ENCODE measurements around the gene TMEM17. TPM values are rescaled to one million over a fixed set of nuclear protein-coding genes. Genes with fewer than 3 reads are reported as not detected.
A peak's percentile ranks its signal among the peaks of the same experiment; 100 is the strongest.

Gene TMEM17
- polyA plus RNA-seq, 2 of the 4 experiments (the other 2 are of a cell fraction), result 5.2 to 10.2 TPM

DNA sequence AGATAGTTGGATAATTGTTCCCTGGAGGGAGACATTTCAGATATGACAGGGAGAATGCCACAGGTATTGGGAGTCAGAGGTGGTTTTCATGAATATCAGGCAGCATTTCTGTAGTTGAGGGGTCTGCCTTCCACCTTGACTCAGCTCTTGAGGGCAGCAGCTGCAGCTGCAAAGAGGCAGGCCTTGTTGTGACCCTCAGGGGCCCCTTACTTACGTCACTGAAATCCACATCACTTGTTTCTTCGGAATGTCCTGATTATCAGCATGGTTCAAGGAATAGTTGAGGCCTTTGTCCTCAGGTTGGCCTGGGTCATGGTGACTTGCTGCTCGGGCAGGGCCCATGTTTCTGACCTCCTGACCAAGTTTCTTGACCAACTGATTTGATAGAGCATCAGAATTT, 46.9 kb downstream of the TMEM17 start:
- POLR2A ChIA-PET, result interaction anchor here (0.6 to 1.4 kb wide), 2 partner anchors 246 to 263 kb away, joined by 3 read pairs; partner anchors contain the start of gene EHBP1
- no peak for FAIRE-seq
- Histone ChIP-seq H3K27ac (peak overlapping the region; percentile 95 to 99; a peak in 5 of 6 replicates), H3K4me2 (no peak overlapping the region), H3K9me3 (no peaks in the 10 kb centered on the region), H3K4me1 (peaks cover 31% of the 10 kb centered on the region), H3K4me3 (no peak overlapping the region)
- CTCF ChIA-PET, result interaction anchor here (0.8 to 14.3 kb wide), 6 partner anchors 9 to 314 kb away, joined by 4 to 318 read pairs (median 39); no protein-coding TSS in a partner anchor
- no peak for DNase-seq (ENCODE audit: low read depth in 1 of 2, low spot score in 1 of 2)
- ATAC-seq, result no peak
- 89% methylated on average over 3 of the region's 3 CpGs for WGBS (ENCODE audit: missing lambda C conversion rate)
- TF ChIP-seq HOXB5 (CRISPR knock-in tag; IDR thresholded peaks at IDR 0.05) (no peak), RNF2 (IDR thresholded peaks at IDR 0.05; ENCODE audit: borderline replicate concordance, low read depth) (no peak), CBX2 (IDR thresholded peaks at IDR 0.05; ENCODE audit: borderline replicate concordance, low read depth) (no peak), MAFK (IDR thresholded peaks at IDR 0.05; ENCODE audit: partially characterized antibody) (no peak), TFCP2L1 (CRISPR knock-in tag; IDR thresholded peaks at IDR 0.05) (no peak)
- TF ChIP-seq, protein P1, sequence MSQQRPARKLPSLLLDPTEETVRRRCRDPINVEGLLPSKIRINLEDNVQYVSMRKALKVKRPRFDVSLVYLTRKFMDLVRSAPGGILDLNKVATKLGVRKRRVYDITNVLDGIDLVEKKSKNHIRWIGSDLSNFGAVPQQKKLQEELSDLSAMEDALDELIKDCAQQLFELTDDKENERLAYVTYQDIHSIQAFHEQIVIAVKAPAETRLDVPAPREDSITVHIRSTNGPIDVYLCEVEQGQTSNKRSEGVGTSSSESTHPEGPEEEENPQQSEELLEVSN (IDR thresholded peaks at IDR 0.05; ENCODE audit: borderline replicate concordance, low read depth), result no peak

DNA sequence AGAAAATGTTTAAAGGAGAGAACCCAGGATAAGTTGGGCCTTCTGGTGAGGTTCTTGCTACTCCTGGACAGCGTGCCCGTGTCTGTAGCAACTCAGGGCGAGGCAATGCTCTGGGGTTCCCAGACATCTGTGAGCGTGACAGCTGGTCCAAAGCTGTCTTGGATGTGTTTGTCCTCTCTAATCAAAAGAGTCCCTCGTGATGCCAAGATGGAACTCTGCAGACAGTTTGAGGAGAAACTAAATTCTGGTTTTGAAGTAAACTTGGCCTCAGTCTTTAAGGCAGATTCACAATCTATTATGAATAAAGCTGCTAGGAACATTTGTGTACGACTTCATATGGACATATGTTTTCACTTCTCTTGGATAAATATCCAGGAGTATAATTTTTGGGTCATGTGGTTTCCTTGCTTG, 47.3 kb downstream of the TMEM17 start:
- Histone ChIP-seq H3K4me1 (peaks cover 31% of the 10 kb centered on the region), H3K27ac (peak overlapping the region; percentile 95 to 99), H3K9me3 (no peaks in the 10 kb centered on the region), H3K4me2 (no peak overlapping the region), H3K4me3 (no peak overlapping the region)
- FAIRE-seq (no peak), DNase-seq (ENCODE audit: low read depth in 1 of 2, low spot score in 1 of 2) (no peak), ATAC-seq (no peak)
- TF ChIP-seq FOSB (CRISPR knock-in tag; IDR thresholded peaks at IDR 0.05) (no peak), HEYL (CRISPR knock-in tag; IDR thresholded peaks at IDR 0.05) (no peak), TP53 (CRISPR knock-in tag; IDR thresholded peaks at IDR 0.05) (no peak)
- TF ChIP-seq, protein P2, sequence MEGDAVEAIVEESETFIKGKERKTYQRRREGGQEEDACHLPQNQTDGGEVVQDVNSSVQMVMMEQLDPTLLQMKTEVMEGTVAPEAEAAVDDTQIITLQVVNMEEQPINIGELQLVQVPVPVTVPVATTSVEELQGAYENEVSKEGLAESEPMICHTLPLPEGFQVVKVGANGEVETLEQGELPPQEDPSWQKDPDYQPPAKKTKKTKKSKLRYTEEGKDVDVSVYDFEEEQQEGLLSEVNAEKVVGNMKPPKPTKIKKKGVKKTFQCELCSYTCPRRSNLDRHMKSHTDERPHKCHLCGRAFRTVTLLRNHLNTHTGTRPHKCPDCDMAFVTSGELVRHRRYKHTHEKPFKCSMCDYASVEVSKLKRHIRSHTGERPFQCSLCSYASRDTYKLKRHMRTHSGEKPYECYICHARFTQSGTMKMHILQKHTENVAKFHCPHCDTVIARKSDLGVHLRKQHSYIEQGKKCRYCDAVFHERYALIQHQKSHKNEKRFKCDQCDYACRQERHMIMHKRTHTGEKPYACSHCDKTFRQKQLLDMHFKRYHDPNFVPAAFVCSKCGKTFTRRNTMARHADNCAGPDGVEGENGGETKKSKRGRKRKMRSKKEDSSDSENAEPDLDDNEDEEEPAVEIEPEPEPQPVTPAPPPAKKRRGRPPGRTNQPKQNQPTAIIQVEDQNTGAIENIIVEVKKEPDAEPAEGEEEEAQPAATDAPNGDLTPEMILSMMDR (IDR thresholded peaks at IDR 0.05), result no peak
- WGBS (ENCODE audit: missing lambda C conversion rate), result 96% methylated on average over 6 of the region's 6 CpGs
- ChIA-PET POLR2A (interaction anchor here (0.6 to 1.4 kb wide), 3 partner anchors 246 to 287 kb away, joined by 3 read pairs; partner anchors contain the start of gene EHBP1), CTCF (interaction anchor here (0.6 to 14.3 kb wide), 11 partner anchors 10 to 817 kb away, joined by 3 to 318 read pairs (median 19); no protein-coding TSS in a partner anchor)

DNA sequence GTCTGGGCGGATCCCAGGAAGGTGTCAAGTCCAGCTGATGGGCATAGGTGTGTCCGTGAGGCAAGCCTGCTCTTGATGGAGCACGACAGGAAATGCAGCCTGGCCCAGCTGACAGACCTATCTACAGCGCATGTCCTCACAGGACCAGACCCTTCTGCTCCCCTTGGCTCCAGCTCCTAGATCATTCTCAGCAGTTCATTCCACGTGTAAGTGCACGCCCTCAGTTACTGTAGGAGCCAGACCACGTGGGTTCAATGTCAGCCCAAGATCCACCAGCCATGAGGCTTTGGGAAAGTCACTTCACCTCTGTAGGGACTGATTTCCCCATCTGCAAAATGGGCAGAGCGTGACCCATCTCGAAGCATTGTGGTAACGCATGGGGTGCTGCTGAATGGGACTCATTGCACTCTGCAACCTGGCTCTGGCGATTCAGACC, 47.8 kb downstream of the TMEM17 start:
- TF ChIP-seq CHD2 (IDR thresholded peaks at IDR 0.05; ENCODE audit: low read length, partially characterized antibody), result no peak
- TF ChIP-seq, protein P3, sequence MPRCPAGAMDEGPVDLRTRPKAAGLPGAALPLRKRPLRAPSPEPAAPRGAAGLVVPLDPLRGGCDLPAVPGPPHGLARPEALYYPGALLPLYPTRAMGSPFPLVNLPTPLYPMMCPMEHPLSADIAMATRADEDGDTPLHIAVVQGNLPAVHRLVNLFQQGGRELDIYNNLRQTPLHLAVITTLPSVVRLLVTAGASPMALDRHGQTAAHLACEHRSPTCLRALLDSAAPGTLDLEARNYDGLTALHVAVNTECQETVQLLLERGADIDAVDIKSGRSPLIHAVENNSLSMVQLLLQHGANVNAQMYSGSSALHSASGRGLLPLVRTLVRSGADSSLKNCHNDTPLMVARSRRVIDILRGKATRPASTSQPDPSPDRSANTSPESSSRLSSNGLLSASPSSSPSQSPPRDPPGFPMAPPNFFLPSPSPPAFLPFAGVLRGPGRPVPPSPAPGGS (IDR thresholded peaks at IDR 0.05), result no peak
- TF ChIP-seq EP300 (IDR thresholded peaks at IDR 0.05), result no peak
- TF ChIP-seq RARB (CRISPR knock-in tag; IDR thresholded peaks at IDR 0.05), result no peak
- TF ChIP-seq MAZ (IDR thresholded peaks at IDR 0.05; ENCODE audit: borderline replicate concordance, low read depth, low read length), result no peak
- TF ChIP-seq, protein P4, sequence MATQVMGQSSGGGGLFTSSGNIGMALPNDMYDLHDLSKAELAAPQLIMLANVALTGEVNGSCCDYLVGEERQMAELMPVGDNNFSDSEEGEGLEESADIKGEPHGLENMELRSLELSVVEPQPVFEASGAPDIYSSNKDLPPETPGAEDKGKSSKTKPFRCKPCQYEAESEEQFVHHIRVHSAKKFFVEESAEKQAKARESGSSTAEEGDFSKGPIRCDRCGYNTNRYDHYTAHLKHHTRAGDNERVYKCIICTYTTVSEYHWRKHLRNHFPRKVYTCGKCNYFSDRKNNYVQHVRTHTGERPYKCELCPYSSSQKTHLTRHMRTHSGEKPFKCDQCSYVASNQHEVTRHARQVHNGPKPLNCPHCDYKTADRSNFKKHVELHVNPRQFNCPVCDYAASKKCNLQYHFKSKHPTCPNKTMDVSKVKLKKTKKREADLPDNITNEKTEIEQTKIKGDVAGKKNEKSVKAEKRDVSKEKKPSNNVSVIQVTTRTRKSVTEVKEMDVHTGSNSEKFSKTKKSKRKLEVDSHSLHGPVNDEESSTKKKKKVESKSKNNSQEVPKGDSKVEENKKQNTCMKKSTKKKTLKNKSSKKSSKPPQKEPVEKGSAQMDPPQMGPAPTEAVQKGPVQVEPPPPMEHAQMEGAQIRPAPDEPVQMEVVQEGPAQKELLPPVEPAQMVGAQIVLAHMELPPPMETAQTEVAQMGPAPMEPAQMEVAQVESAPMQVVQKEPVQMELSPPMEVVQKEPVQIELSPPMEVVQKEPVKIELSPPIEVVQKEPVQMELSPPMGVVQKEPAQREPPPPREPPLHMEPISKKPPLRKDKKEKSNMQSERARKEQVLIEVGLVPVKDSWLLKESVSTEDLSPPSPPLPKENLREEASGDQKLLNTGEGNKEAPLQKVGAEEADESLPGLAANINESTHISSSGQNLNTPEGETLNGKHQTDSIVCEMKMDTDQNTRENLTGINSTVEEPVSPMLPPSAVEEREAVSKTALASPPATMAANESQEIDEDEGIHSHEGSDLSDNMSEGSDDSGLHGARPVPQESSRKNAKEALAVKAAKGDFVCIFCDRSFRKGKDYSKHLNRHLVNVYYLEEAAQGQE (IDR thresholded peaks at IDR 0.05), result no peak
- no peak for TF ChIP-seq TP53 (CRISPR knock-in tag; IDR thresholded peaks at IDR 0.05)
- H3K4me2 ChIP-seq, result peak overlapping the region; percentile 84; the same call in 2 of the 3 replicates
- FAIRE-seq (no peak), ATAC-seq (no peak), DNase-seq (ENCODE audit: low read depth in 1 of 2, low spot score in 1 of 2) (no peak)
- peaks cover 32% of the 10 kb centered on the region for H3K4me1 ChIP-seq
- H3K4me3 ChIP-seq, result no peak overlapping the region
- ChIA-PET CTCF (interaction anchor here (0.5 to 14.3 kb wide), 38 partner anchors 10 to 817 kb away, joined by 3 to 318 read pairs (median 6); partner anchors contain the start of genes EHBP1 and TMEM17), POLR2A (interaction anchor here (0.6 to 2.4 kb wide), 4 partner anchors 48 to 317 kb away, joined by 3 to 22 read pairs (median 12); partner anchors contain the start of gene TMEM17)
- 97% methylated on average over 11 of the region's 11 CpGs for WGBS (ENCODE audit: missing lambda C conversion rate)
- H3K27ac ChIP-seq, result peak overlapping the region; percentile 95 to 99
- H3K9me3 ChIP-seq, result no peaks in the 10 kb centered on the region
